PFSK-1 (cell line): ENCODE measurements around the gene KLF16.

Experiments used
- POLR2AphosphoS5 ChIP-seq: IDR thresholded peaks from 2 replicates; pipeline ENCODE4 v1.6.1; 2012; ENCODE audit warnings: low read depth, mild to moderate bottlenecking, control low read depth, low read length, moderate library complexity
- REST ChIP-seq, 2 experiments: IDR thresholded peaks; 2 replicates each; pipeline versions ENCODE4 v1.6.1 to v1.8.0; 2011 to 2012; ENCODE audit warnings: low read depth in 2 of 2, low read length in 2 of 2, control low read depth in 1 of 2, inconsistent platforms in 1 of 2, mild to moderate bottlenecking in 1 of 2, moderate library complexity in 1 of 2; ENCODE audit not compliant: insufficient read depth in 1 of 2
- TAF1 ChIP-seq: IDR thresholded peaks from 2 replicates; pipeline ENCODE4 v1.6.1; 2012; ENCODE audit warnings: low read length, control low read depth, borderline replicate concordance; ENCODE audit not compliant: insufficient read depth

- TF ChIP-seq REST (IDR thresholded peaks at IDR 0.05; ENCODE audit: insufficient read depth in 1 of 2, low read depth in 2 of 2, low read length in 2 of 2) (no peak), TAF1 (no peak), POLR2AphosphoS5 (no peak)
These were observed 7.1 kb downstream of the KLF16 start for GRCh38 chr19:1856345-1856697.
